Fibroblast of peridontal ligament (primary cell): ENCODE measurements around the gene CAPRIN2.
A peak's percentile ranks its signal among the peaks of the same experiment; 100 is the strongest.

Source experiments
- DNase-seq: peaks from one replicate; pipeline ENCODE4 v3.0.0-alpha.2; 2010; ENCODE audit errors: extremely low read depth

CAPRIN2 gene, protein sequence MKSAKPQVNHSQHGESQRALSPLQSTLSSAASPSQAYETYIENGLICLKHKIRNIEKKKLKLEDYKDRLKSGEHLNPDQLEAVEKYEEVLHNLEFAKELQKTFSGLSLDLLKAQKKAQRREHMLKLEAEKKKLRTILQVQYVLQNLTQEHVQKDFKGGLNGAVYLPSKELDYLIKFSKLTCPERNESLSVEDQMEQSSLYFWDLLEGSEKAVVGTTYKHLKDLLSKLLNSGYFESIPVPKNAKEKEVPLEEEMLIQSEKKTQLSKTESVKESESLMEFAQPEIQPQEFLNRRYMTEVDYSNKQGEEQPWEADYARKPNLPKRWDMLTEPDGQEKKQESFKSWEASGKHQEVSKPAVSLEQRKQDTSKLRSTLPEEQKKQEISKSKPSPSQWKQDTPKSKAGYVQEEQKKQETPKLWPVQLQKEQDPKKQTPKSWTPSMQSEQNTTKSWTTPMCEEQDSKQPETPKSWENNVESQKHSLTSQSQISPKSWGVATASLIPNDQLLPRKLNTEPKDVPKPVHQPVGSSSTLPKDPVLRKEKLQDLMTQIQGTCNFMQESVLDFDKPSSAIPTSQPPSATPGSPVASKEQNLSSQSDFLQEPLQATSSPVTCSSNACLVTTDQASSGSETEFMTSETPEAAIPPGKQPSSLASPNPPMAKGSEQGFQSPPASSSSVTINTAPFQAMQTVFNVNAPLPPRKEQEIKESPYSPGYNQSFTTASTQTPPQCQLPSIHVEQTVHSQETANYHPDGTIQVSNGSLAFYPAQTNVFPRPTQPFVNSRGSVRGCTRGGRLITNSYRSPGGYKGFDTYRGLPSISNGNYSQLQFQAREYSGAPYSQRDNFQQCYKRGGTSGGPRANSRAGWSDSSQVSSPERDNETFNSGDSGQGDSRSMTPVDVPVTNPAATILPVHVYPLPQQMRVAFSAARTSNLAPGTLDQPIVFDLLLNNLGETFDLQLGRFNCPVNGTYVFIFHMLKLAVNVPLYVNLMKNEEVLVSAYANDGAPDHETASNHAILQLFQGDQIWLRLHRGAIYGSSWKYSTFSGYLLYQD

DNA sequence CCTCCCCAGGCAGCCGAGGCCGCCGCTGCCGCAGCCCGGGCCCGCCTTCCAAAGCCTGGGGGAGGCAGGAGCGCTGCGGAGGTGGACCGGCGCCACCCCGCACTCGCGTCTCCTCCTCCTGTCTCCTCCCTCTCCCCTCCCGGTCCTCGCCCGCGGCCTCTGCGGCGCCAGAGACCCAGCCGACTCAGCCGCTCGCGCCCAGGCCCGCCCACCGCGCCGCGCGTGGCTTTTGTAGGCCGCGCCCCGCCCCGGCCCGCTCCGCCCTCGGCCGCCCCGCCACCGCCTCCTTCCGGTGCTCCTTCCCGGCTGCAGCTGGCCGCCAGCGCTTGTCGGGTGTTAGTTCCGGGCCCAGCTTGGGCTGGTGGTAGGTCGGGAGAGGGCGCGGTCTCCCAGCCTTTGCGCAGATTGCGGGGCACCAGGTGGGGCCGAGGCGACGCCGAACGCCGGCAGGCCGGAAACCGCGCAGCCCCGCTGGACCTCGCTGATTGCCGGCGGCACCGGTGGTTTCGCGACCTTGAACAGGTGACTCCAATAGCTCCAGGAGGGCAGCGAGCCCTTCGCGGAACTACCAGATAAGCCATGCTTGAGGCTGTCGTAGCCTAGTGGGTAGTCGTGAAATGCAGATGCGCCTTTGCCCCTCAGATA is at the start of gene CAPRIN2:
TSS of gene CAPRIN2 (minus strand) at position 202 of the 645 bp plus-strand sequence. CDS start 1,431 bp downstream, outside the sequence.
- peak; percentile 88 for DNase-seq

GRCh38 chr12:30797689-30798088 is 42.9 kb upstream of the CAPRIN2 start:
- no peak for DNase-seq

DNA sequence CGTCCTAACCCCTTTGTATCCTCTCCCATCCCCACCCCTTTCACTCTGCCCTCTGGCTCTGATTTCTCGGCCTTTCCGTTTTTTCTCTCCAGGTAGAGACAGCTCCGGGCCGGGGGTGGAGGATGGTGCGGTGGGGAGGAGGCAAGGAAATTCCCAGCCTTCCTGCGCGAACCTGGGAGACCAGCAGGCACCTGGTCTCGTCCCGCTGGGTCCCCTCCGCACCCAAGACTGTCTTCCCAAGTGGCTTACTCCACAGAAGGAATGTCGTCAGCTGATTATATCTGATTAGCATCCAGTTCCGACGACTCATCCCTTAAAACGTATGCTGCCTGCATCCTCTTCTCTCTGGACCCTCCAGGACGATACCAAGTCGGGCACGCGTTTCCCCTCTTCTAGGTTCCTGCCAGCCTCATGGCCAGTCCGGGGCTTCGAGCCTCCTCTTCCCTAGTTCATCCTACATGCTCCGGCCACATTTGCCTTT is 42.2 kb upstream of the CAPRIN2 start:
- peak; percentile 25 for DNase-seq

- peak; percentile 59 for DNase-seq
Measured at GRCh38 chr12:30796313-30796780, 41.6 kb upstream of the CAPRIN2 start.

GRCh38 chr12:30795410-30796312 is 40.9 kb upstream of the CAPRIN2 start:
- peak; percentile 59 for DNase-seq

DNA sequence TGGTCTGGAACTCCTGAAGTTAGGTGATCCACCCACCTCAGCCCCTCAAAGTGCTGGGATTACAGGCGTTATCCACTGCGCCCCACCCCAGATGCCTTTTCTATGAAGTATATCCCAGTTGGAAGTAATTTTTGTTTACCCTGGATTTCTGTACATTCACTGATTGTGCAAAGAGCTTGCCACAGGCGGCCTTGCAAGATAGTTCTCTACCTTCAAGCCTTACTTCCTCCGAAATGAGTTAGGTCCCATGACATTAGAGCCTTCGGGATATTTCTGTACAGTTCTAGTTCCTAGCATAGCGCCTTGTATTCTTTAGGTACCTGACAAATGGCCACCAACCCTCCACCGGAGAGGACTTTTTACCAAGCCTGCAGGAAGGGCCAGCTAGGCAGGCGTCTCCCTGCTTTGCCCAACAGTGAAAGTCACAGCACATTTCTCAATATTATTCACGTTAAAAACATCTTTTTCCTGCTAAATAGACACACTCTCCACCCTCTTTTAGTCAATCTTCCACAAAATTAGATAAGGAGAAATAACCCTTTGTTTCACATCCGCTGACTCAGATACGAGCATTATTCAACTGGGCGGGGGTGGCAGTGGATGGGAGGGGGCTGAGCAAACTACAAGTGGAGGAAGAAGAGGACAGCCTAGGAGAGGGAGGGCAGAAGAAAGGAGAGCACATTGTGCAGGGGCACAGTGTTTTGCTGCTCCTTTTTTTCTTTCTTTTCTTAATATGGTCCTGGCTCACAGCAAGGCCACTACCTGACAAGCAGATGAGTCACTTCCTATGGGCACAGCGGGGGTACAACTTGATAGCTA is 40.0 kb upstream of the CAPRIN2 start:
- DNase-seq = peak; percentile 48

DNA sequence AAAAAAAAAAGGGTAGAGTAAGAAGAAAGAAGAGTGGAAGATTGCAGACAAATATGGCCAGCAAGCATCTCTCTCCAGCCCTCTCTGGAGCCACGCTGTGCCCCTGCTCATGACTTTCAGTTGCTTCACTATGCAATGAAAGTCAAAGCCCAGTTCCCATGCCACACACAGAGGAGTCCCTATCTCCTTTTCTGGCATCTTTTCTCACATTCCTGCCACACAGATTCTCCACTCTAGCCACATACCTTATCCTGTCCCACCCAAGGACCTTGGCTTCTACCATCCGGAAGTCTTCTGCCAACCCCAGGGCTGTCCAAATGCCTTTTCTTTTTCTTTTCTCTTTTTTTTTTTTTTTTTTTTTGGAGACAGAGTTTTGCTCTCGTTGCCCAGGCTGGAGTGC is 39.3 kb upstream of the CAPRIN2 start:
- DNase-seq = no peak

GRCh38 chr12:30792648-30793499 is 38.1 kb upstream of the CAPRIN2 start:
- peak; percentile 23 for DNase-seq

- no peak for DNase-seq
Measured at GRCh38 chr12:30792085-30792484, 37.3 kb upstream of the CAPRIN2 start.

GRCh38 chr12:30788754-30789153 is 34.0 kb upstream of the CAPRIN2 start:
- no peak for DNase-seq

- no peak for DNase-seq
Measured at GRCh38 chr12:30785630-30786029, 30.9 kb upstream of the CAPRIN2 start.

GRCh38 chr12:30784508-30784907 is 29.8 kb upstream of the CAPRIN2 start:
- no peak for DNase-seq

DNA sequence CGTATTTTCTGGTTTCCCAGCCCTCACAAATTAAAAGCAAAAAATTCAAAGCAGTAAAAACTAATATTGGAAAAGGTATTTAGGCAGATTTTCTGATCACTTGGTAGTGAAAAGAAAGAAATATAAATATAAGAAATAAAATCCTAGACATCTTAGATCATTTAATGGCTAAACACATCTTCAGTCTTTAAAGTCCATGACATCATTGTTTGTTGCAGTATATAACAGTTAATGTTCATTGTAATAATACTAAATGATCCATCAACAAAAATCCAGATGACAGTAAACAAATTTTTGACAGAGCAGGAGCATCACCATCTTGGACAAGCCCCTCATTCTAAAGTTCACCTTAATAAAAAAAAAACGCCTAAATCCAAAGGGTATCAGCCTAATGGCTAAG is 29.2 kb upstream of the CAPRIN2 start:
- DNase-seq = no peak

GRCh38 chr12:30782316-30783173 is 27.8 kb upstream of the CAPRIN2 start:
- DNase-seq = no peak

DNA sequence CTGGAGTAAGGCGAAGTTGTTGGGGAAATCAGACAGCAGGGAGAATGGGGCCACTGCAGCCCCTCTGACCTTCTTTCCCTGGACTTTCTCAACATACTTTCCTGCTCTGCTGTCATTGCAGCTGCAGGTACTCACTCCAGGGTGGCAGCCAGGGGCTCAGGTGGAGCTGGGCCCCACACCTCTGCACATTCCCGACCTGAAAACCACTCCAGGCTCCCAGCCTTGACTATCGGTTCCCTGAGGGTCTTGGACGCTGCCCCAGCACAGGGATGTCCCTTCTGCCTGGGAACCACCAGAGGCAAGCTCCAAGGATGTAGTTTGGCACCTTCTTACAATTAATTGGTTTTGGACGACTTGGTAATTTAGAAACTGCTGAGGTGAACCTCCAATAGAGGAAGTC is 24.8 kb upstream of the CAPRIN2 start:
- no peak for DNase-seq

DNA sequence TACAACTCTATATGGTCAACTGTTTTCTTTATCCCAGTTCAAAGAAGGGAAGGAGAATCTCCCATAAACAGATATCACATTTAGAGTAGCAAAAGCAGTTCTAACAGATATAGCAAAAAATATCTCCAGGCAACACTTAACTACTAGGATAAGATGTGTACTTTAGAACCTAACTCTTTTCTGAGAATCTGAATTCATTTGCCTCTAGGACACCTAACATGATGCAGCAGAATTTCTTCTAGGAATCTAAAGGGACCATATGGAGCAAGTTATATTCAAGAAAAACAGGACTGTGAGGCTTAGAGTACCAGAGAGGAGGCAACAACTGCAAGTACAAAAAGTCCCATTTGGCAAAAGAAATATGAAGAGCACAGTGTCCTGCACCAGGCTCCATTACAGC is 24.4 kb upstream of the CAPRIN2 start:
- no peak for DNase-seq

GRCh38 chr12:30774599-30774998 is 19.8 kb upstream of the CAPRIN2 start:
- no peak for DNase-seq

DNA sequence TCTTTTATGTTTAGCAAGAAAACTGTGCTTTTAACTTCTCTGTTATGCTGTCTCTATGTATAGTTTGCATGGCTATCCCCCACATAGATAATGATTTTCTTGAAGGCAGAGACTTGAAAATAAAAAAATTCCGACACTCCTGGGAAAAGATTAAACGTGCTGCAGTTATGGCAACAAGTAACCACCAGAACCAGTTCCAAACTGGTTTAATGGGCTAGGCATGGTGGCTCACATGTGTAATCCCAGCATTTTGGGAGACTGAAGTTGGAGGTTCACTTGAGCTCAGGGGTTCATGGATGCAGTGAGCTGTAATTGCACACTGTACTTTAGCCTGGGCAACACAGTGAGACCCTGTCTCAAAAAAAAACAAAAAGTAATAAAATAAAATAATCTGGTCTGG is 15.1 kb upstream of the CAPRIN2 start:
- no peak for DNase-seq
